HL-60 (cell line): ENCODE measurements around the gene SRSF1.

Experiments
- DNase-seq, 2 experiments: peaks; one replicate each; pipeline ENCODE4 v3.0.0-alpha.2; 2010 to 2020; ENCODE audit warnings: low read depth in 1 of 2, low spot score in 1 of 2
- H3K27ac ChIP-seq: fragments of 250-450 bp; sonication (Bioruptor Pico); replicated peaks from 2 replicates; pipeline ENCODE4 v1.5.1; 2020; ENCODE audit warnings: mild to moderate bottlenecking, moderate library complexity
- H3K27me3 ChIP-seq: fragments of 250-450 bp; sonication (Bioruptor Pico); 2 replicates; pipeline ENCODE4 v1.5.1; 2021; ENCODE audit warnings: mild to moderate bottlenecking, moderate library complexity; ENCODE audit not compliant: insufficient read depth, poor library complexity, severe bottlenecking
- H3K4me3 ChIP-seq: replicated peaks from 2 replicates; pipeline ENCODE4 v1.5.1; 2011; ENCODE audit warnings: mild to moderate bottlenecking, control low read depth, low read length; ENCODE audit not compliant: insufficient read depth
- GABPA ChIP-seq: IDR thresholded peaks from 2 replicates; pipeline ENCODE4 v1.6.1; 2012; ENCODE audit warnings: low read depth
- POLR2AphosphoS5 ChIP-seq: IDR thresholded peaks from 2 replicates; pipeline ENCODE4 v1.6.1; 2012; ENCODE audit warnings: low read depth
- SPI1 ChIP-seq: IDR thresholded peaks from 2 replicates; pipeline ENCODE4 v1.6.1; 2012; ENCODE audit warnings: low read depth, mild to moderate bottlenecking, borderline replicate concordance
- TF ChIP-seq, protein P1 (sequence below): IDR thresholded peaks from 2 replicates; pipeline ENCODE4 v1.6.1; 2012; ENCODE audit warnings: low read depth; ENCODE audit not compliant: insufficient replicate concordance
- TF ChIP-seq, protein P2 (sequence below): IDR thresholded peaks from one replicate; pipeline ENCODE4 v1.5.1; 2011; ENCODE audit warnings: low read length, control low read depth, inconsistent platforms; ENCODE audit not compliant: insufficient read depth

Gene SRSF1

GRCh38 chr17:57966875-57967274 is 40.2 kb downstream of the SRSF1 start:
- TF ChIP-seq, protein P1, sequence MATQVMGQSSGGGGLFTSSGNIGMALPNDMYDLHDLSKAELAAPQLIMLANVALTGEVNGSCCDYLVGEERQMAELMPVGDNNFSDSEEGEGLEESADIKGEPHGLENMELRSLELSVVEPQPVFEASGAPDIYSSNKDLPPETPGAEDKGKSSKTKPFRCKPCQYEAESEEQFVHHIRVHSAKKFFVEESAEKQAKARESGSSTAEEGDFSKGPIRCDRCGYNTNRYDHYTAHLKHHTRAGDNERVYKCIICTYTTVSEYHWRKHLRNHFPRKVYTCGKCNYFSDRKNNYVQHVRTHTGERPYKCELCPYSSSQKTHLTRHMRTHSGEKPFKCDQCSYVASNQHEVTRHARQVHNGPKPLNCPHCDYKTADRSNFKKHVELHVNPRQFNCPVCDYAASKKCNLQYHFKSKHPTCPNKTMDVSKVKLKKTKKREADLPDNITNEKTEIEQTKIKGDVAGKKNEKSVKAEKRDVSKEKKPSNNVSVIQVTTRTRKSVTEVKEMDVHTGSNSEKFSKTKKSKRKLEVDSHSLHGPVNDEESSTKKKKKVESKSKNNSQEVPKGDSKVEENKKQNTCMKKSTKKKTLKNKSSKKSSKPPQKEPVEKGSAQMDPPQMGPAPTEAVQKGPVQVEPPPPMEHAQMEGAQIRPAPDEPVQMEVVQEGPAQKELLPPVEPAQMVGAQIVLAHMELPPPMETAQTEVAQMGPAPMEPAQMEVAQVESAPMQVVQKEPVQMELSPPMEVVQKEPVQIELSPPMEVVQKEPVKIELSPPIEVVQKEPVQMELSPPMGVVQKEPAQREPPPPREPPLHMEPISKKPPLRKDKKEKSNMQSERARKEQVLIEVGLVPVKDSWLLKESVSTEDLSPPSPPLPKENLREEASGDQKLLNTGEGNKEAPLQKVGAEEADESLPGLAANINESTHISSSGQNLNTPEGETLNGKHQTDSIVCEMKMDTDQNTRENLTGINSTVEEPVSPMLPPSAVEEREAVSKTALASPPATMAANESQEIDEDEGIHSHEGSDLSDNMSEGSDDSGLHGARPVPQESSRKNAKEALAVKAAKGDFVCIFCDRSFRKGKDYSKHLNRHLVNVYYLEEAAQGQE: no peak
- no peak for TF ChIP-seq SPI1
- TF ChIP-seq GABPA: no peak
- TF ChIP-seq, protein P2, sequence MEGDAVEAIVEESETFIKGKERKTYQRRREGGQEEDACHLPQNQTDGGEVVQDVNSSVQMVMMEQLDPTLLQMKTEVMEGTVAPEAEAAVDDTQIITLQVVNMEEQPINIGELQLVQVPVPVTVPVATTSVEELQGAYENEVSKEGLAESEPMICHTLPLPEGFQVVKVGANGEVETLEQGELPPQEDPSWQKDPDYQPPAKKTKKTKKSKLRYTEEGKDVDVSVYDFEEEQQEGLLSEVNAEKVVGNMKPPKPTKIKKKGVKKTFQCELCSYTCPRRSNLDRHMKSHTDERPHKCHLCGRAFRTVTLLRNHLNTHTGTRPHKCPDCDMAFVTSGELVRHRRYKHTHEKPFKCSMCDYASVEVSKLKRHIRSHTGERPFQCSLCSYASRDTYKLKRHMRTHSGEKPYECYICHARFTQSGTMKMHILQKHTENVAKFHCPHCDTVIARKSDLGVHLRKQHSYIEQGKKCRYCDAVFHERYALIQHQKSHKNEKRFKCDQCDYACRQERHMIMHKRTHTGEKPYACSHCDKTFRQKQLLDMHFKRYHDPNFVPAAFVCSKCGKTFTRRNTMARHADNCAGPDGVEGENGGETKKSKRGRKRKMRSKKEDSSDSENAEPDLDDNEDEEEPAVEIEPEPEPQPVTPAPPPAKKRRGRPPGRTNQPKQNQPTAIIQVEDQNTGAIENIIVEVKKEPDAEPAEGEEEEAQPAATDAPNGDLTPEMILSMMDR: no peak
- no peak for TF ChIP-seq POLR2AphosphoS5
- H3K27ac ChIP-seq: no peak overlapping the region

DNA sequence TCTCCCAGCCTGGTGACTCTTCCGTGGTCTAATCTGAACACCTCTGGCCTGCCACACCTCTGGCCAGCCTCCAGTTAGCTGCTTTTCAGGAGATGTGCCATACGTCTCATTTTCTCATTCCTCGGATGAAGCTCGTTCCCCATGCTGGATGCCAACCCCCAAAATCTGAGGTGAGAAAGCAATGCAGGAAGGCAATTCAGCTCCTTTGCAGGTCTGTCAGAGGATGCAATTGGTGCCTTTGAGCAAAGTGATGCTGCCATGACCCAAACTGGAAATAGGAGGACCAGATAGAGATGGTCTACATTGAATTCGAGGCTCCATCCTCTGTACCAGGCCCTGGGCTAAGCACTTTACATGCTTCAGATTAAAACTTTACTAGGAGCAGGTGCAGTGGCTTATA is 40.8 kb downstream of the SRSF1 start:
- no peak for DNase-seq
- TF ChIP-seq POLR2AphosphoS5 (no peak), GABPA (no peak), SPI1 (no peak)
- TF ChIP-seq, protein P2: no peak
- TF ChIP-seq, protein P1: no peak

More at GRCh38 chr17:57966875-57967274, 40.2 kb downstream of the SRSF1 start:
- Histone ChIP-seq H3K27me3 (no peaks in the 10 kb centered on the region), H3K4me3 (no peak overlapping the region)
- no peak for DNase-seq

GRCh38 chr17:57965521-57966160 is 41.4 kb downstream of the SRSF1 start:
- Histone ChIP-seq H3K27ac (no peak overlapping the region), H3K4me3 (no peak overlapping the region), H3K27me3 (no peaks in the 10 kb centered on the region)
- TF ChIP-seq GABPA: no peak
- no peak for TF ChIP-seq SPI1
- TF ChIP-seq, protein P2: no peak
- no peak for TF ChIP-seq POLR2AphosphoS5
- TF ChIP-seq, protein P1: no peak
- no peak for DNase-seq

More for the DNA sequence above, 40.8 kb downstream of the SRSF1 start:
- Histone ChIP-seq H3K27me3 (no peaks in the 10 kb centered on the region), H3K4me3 (no peak overlapping the region), H3K27ac (no peak overlapping the region)
